ENCODE measurements around the gene ME3.

DNA sequence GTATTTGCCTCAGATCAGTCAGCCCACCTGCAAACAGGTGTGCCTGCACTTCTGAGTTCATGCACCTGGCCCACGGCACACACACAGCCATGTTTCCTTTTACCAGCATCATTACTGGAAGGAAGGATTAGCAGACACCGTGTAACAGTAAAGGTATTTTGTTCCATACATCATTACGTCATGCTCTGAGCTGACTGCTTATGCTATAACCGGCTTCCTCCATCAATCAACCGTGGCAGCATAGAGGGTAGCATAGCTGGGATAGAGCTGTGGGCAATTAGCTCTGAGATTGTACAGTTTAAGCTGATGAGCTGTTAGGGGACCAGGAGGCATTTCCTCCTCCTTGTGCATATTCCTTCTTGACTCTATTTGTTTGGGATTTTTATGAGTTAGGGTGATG lies 102.4 kb downstream of the ME3 start:
- no peak for TF ChIP-seq CTCF (IDR thresholded peaks at IDR 0.05; ENCODE audit: low read length)
- no peak for TF ChIP-seq EZH2 (optimal IDR thresholded peaks at IDR 0.05; ENCODE audit: low read depth, low read length)
- TF ChIP-seq EZH2phosphoT487 (IDR thresholded peaks at IDR 0.05; ENCODE audit: low read length) = no peak

Measured in MM.1S (cell line).